HCT116 (cell line): ENCODE data around the gene LTC4S.

ENCODE experiments used
- ATF3 ChIP-seq: IDR thresholded peaks from 2 replicates; pipeline ENCODE4 v1.6.1; 2012
- CBX3 ChIP-seq: IDR thresholded peaks from 2 replicates; pipeline ENCODE4 v1.6.1; 2012; ENCODE audit warnings: low read depth
- CEBPB ChIP-seq: IDR thresholded peaks from 2 replicates; pipeline ENCODE4 v1.6.1; 2012; ENCODE audit warnings: low read depth
- ELF1 ChIP-seq: IDR thresholded peaks from 2 replicates; pipeline ENCODE4 v1.6.1; 2012; ENCODE audit warnings: low read depth, borderline replicate concordance
- EZH2 ChIP-seq: fragments of 200-600 bp; sonication (generic); IDR thresholded peaks from 2 replicates; pipeline ENCODE4 v1.6.1; 2017; ENCODE audit warnings: antibody characterized with exemption, mixed run types
- POLR2A ChIP-seq: IDR thresholded peaks from 2 replicates; pipeline ENCODE4 v1.7.0; 2011; ENCODE audit warnings: borderline replicate concordance; ENCODE audit not compliant: insufficient read depth, insufficient read length; ENCODE audit errors: extremely low read depth
- POLR2AphosphoS5 ChIP-seq: IDR thresholded peaks from 2 replicates; pipeline ENCODE4 v1.6.1; 2011; ENCODE audit warnings: mild to moderate bottlenecking, low read depth, low read length, moderate library complexity
- RAD21 ChIP-seq: IDR thresholded peaks from 2 replicates; pipeline ENCODE4 v1.6.1; 2012; ENCODE audit warnings: low read depth, mild to moderate bottlenecking
- YY1 ChIP-seq: IDR thresholded peaks from 2 replicates; pipeline ENCODE4 v1.6.1; 2011; ENCODE audit warnings: low read length, low read depth, moderate library complexity, mild to moderate bottlenecking; ENCODE audit not compliant: insufficient replicate concordance; ENCODE audit errors: extremely low read depth
- ZNF274 ChIP-seq: fragments of 200-500 bp; sonication (Bioruptor generic); IDR thresholded peaks from 2 replicates; pipeline ENCODE4 v1.6.1; 2014; ENCODE audit warnings: mild to moderate bottlenecking, low read depth, low read length, inconsistent platforms
- TF ChIP-seq, protein P1 (sequence below): IDR thresholded peaks from 2 replicates; pipeline ENCODE4 v1.6.1; 2012
- TF ChIP-seq, protein P2 (sequence below), 3 experiments: fragments of 200-600 bp in 1 of 3; sonication (generic) in 1 of 3; IDR thresholded peaks in 2 of 3; conservative IDR thresholded peaks in 1 of 3; 2 replicates each; pipeline ENCODE4 v1.5.1; 2012 to 2017; ENCODE audit warnings: low read depth in 2 of 3, low read length in 2 of 3, antibody characterized with exemption in 1 of 3, borderline replicate concordance in 1 of 3, control low read depth in 1 of 3, mild to moderate bottlenecking in 1 of 3, mixed read lengths in 1 of 3, mixed run types in 1 of 3, moderate library complexity in 1 of 3; ENCODE audit not compliant: insufficient read depth in 1 of 3

DNA sequence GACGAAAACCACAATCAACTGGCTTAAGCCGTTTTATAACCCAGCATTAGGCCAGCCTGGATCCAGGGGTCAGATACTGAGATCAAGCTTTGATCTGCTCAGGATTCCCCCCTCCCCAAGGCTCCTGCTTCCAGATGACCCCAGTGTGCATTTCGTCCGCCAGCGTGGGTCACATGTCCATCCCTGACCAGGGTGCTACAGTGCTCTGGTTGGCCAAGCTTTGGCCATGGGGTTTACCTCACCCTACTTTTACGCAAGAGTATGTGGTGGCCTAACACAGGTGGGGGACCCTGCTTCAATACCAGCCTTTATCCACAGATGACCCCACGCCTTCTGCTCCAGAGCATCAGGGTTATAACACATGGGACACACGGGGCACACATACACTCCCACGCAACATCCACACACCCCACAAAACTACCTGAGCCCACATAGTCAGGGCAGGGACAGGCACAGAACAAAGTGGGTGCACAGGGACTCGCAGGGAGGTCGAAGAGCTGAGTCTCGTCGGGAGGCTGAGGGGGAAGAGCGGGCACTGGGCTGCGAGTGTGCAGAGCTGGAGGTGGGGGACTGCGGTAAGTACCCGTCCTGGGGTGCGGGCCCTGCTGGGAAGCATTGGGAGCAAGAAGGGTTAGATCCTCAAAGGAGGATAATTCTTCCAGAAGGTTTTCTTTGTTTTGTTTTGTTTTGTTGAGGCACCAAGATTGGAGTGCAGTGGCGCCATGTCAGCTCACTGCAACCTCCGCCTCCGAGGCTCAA lies 21.9 kb downstream of the LTC4S start:
- no peak for TF ChIP-seq EZH2
- no peak for TF ChIP-seq POLR2A
- TF ChIP-seq, protein P1, sequence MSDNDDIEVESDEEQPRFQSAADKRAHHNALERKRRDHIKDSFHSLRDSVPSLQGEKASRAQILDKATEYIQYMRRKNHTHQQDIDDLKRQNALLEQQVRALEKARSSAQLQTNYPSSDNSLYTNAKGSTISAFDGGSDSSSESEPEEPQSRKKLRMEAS, result no peak
- TF ChIP-seq, protein P2, sequence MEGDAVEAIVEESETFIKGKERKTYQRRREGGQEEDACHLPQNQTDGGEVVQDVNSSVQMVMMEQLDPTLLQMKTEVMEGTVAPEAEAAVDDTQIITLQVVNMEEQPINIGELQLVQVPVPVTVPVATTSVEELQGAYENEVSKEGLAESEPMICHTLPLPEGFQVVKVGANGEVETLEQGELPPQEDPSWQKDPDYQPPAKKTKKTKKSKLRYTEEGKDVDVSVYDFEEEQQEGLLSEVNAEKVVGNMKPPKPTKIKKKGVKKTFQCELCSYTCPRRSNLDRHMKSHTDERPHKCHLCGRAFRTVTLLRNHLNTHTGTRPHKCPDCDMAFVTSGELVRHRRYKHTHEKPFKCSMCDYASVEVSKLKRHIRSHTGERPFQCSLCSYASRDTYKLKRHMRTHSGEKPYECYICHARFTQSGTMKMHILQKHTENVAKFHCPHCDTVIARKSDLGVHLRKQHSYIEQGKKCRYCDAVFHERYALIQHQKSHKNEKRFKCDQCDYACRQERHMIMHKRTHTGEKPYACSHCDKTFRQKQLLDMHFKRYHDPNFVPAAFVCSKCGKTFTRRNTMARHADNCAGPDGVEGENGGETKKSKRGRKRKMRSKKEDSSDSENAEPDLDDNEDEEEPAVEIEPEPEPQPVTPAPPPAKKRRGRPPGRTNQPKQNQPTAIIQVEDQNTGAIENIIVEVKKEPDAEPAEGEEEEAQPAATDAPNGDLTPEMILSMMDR (IDR thresholded peaks at IDR 0.05 in 2 of 3, conservative IDR thresholded peaks at IDR 0.05 in 1 of 3; ENCODE audit: borderline replicate concordance in 1 of 3, insufficient read depth in 1 of 3, low read depth in 2 of 3, low read length in 2 of 3), result no peak
- no peak for TF ChIP-seq POLR2AphosphoS5
- TF ChIP-seq YY1, result no peak
- no peak for TF ChIP-seq CBX3
- TF ChIP-seq ATF3, result no peak
- TF ChIP-seq RAD21, result no peak
- no peak for TF ChIP-seq CEBPB
- TF ChIP-seq ELF1, result no peak
- no peak for TF ChIP-seq ZNF274
